Common myeloid progenitor, CD34-positive (primary cell): Measurements from ENCODE around the gene RPP21.

Experiments used
- CTCF ChIA-PET: fragments of 350-600 bp; sonication (Branson Sonifier 250); formaldehyde crosslinking; loops from one replicate; lab custom pipeline; 2021; ENCODE audit warnings: antibody characterized with exemption; lab: Charles Lee
- POLR2A ChIA-PET: fragments of 350-600 bp; sonication (Branson Sonifier 250); formaldehyde crosslinking; loops from one replicate; lab custom pipeline; 2021; ENCODE audit warnings: antibody characterized with exemption; lab: Charles Lee
- DNase-seq, 3 donors: peaks; one replicate each; pipeline versions ENCODE4 v3.0.0 to v3.0.0-alpha.2; 2013
- H3K27ac ChIP-seq, 2 experiments: 1 replicate in 1 of 2; 2 replicates in 1 of 2; pipeline ENCODE4 v1.7.0; 2013; ENCODE audit warnings: inconsistent platforms in 2 of 2, low read length in 2 of 2, mild to moderate bottlenecking in 2 of 2, low read depth in 1 of 2, moderate library complexity in 1 of 2; ENCODE audit not compliant: severe bottlenecking in 2 of 2, insufficient read depth in 1 of 2, poor library complexity in 1 of 2
- H3K27me3 ChIP-seq, 5 experiments: replicated peaks in 2 of 5; 1 replicate in 3 of 5; 2 replicates in 2 of 5; pipeline versions ENCODE4 v1.6.1 to v1.7.0; 2013; ENCODE audit warnings: low read length in 4 of 5, mild to moderate bottlenecking in 2 of 5, moderate library complexity in 2 of 5, inconsistent platforms in 1 of 5; ENCODE audit not compliant: insufficient read depth in 5 of 5, control insufficient read depth in 4 of 5
- H3K36me3 ChIP-seq, 4 experiments: 1 replicate in 2 of 4; 2 replicates in 2 of 4; pipeline versions ENCODE4 v1.6.1 to v1.7.0; 2013; ENCODE audit warnings: low read length in 3 of 4, control low read depth in 1 of 4, mild to moderate bottlenecking in 1 of 4; ENCODE audit not compliant: control insufficient read depth in 4 of 4, insufficient read depth in 4 of 4
- H3K4me1 ChIP-seq, 4 experiments: 1 replicate in 3 of 4; 2 replicates in 1 of 4; pipeline versions ENCODE4 v1.6.1 to v1.7.1; 2013; ENCODE audit warnings: low read length in 3 of 4, mild to moderate bottlenecking in 3 of 4, control low read depth in 1 of 4, inconsistent platforms in 1 of 4, moderate library complexity in 1 of 4; ENCODE audit not compliant: control insufficient read depth in 4 of 4, insufficient read depth in 4 of 4; ENCODE audit errors: control extremely low read depth in 1 of 4
- H3K4me3 ChIP-seq, 7 experiments: 1 replicate in 4 of 7; 2 replicates in 3 of 7; pipeline versions ENCODE4 v1.5.1 to v1.7.0; 2013; ENCODE audit warnings: mild to moderate bottlenecking in 7 of 7, low read length in 6 of 7, moderate library complexity in 6 of 7, inconsistent platforms in 2 of 7, low read depth in 2 of 7, control low read depth in 1 of 7; ENCODE audit not compliant: insufficient read depth in 4 of 7, control insufficient read depth in 1 of 7; ENCODE audit errors: extremely low read depth in 1 of 7
- H3K9me3 ChIP-seq, 5 experiments: 1 replicate in 4 of 5; 2 replicates in 1 of 5; pipeline versions ENCODE4 v1.6.1 to v1.7.1; 2013; ENCODE audit warnings: low read length in 4 of 5, mild to moderate bottlenecking in 2 of 5, inconsistent platforms in 1 of 5, low read depth in 1 of 5, moderate library complexity in 1 of 5; ENCODE audit not compliant: control insufficient read depth in 4 of 5, insufficient read depth in 2 of 5; ENCODE audit errors: control extremely low read depth in 1 of 5
- WGBS: methylation state at CpG from one replicate; pipeline ENCODE4 v1.1.5; 2013; ENCODE audit not compliant: insufficient coverage; 5-methylcytosine and 5-hydroxymethylcytosine counted together

RPP21 gene

DNA sequence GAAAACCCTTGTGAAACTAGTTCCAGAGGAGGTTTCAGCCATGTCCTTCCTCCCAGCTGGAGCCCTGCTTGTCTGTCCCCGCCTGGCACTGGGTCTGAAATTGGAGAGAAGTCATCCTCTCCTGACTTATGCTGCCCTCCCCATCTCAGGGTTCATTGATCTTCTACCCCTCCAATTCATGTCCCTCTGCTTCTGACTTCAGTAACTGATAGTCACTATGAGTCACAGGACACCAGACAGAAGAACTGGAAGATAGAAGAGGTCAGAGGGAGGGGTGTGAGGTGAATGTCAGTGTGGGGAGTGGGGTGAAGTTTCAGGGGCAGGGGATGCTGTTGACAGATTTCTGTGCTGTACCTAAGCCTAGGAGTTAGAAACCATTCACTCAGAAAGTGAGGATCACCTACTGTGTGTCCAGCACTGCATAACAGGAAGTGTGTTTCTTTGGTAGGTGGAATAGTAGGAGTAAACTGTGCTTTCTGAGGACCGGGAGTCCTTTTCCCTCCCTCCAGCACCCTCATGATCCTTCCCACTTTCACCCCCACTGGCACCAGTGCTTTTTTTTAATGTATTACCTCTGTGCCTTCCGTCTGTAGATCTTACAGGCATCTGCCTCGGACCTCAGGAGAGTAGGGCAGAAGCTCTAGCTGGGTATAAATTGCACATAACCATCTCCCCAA lies 627 bp upstream of the RPP21 start:
- Histone ChIP-seq H3K36me3 (peaks cover 3 to 41% (median 20%) of the 10 kb centered on the region in 4 experiments), H3K9me3 (no peaks in the 10 kb centered on the region), H3K4me3 (peak overlapping the region in 4 of 7 experiments; percentile 73 to 90 (median 76)), H3K4me1 (peaks cover 3 to 11% (median 4%) of the 10 kb centered on the region in 4 experiments), H3K27ac (peak overlapping the region in 1 of 2 experiments; percentile 46), H3K27me3 (no peaks in the 10 kb centered on the region)
- no peak for DNase-seq
- ChIA-PET POLR2A (no interaction called here), CTCF (interaction anchor here (1.0 kb wide), 1 partner anchor 13 kb away, joined by 4 read pairs; no protein-coding TSS in a partner anchor)
- 67% methylated on average over 2 of the region's 4 CpGs for WGBS

DNA sequence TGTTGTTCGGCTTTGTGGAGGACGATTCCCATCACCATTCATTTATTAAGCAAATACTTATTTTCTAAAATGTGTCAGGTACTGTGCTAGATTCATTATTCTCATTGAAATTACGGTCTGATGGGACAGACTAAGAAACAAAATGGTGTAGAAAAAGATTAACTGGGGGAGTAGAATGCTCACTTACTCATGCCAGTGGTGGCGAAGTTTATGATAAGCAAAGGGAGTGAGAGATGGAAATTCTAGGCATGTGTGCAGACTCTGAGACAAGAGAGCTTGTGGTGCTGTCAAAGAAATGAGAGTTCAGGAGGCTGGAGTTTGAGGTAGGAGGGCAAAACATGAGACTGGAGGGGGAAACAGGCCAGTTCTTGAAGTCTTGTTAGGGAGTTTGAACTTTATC lies 896 bp downstream of the RPP21 start:
- ChIA-PET POLR2A (no interaction called here), CTCF (no interaction called here)
- Histone ChIP-seq H3K4me3 (peak overlapping the region in 6 of 7 experiments; percentile 73 to 90 (median 78)), H3K27me3 (no peaks in the 10 kb centered on the region), H3K36me3 (peaks cover 2 to 27% (median 14%) of the 10 kb centered on the region in 4 experiments), H3K4me1 (peaks cover 3 to 11% (median 4%) of the 10 kb centered on the region in 4 experiments), H3K9me3 (no peaks in the 10 kb centered on the region), H3K27ac (no peak overlapping the region)
- WGBS: 96% methylated on average over 2 of the region's 4 CpGs
- DNase-seq: no peak

DNA sequence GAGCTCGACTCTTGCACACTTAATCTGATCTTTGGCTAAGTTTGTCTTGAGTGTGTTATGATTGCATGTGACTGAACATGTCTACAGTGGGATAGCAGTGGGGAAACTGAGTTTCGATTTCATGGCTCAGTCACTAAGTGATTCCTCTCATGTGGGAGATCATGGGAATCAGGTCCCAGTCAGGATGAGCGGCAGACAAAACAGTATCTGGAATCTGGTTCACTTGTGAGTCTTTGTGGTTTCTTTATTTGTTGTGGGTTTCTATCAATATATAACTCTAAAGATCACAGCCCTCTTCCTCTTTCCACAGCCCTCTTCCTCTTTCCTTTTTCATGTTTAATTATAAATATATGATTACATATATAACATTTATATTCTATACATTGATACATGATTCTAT lies 4.0 kb downstream of the RPP21 start:
- no peak for DNase-seq
- H3K4me1 ChIP-seq: peaks cover 3 to 11% (median 4%) of the 10 kb centered on the region in 4 experiments
- ChIA-PET POLR2A (no interaction called here), CTCF (interaction anchor here (1.2 kb wide), 1 partner anchor 120 kb away, joined by 4 read pairs; no protein-coding TSS in a partner anchor)
- H3K27me3 ChIP-seq: peaks cover 0 to 13% (median 6%) of the 10 kb centered on the region in 5 experiments
- H3K27ac ChIP-seq: no peak overlapping the region
- H3K9me3 ChIP-seq: no peaks in the 10 kb centered on the region
- H3K4me3 ChIP-seq: no peak overlapping the region
- WGBS: 100% methylated on average over 2 of the region's 3 CpGs
- peaks cover 0 to 11% (median 6%) of the 10 kb centered on the region in 4 experiments for H3K36me3 ChIP-seq

DNA sequence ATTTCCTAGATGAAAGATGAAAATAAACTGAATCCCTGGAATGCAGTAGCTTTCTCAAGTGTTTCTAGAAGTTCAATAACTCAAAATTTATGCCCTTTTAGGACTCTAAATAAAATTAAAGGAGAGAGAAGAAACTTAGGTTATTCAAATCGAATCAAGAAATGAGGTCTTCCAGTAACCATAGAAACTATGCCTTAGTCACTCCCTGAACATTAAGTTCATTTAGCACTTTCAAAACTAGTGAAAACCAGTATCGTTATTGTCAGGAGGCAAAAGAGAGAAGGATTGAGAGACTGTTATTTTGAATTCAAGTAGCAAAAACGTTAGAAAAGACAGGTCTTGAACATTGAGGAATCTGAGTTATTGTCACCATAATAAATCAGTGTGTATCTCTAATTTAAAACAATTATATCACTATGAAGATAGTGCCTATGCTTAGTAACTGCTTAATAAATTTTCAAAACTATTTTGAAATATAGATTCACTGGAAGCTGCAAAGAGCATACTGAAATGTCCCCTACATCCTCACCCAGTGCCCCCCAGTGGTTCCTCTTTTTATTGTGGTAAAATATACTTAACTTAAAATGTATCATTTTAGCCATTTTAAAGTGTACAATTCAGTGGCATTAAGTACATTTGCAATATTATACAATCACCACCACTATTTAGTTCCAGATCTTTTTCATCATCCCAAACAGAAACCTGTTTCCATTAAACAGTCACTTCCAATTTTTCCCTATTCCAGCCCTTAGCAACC lies 4.6 kb downstream of the RPP21 start:
- H3K27ac ChIP-seq: no peak overlapping the region
- peaks cover 3 to 11% (median 4%) of the 10 kb centered on the region in 4 experiments for H3K4me1 ChIP-seq
- peaks cover 0 to 14% (median 6%) of the 10 kb centered on the region in 5 experiments for H3K27me3 ChIP-seq
- ChIA-PET POLR2A (no interaction called here), CTCF (interaction anchor here (1.1 to 1.2 kb wide), 2 partner anchors 115 to 121 kb away, joined by 3 to 4 read pairs; no protein-coding TSS in a partner anchor)
- H3K4me3 ChIP-seq: no peak overlapping the region
- H3K9me3 ChIP-seq: no peaks in the 10 kb centered on the region
- no CpG with 5 or more reads among the region's 3 CpGs for WGBS
- DNase-seq: peak in 2 of 3 donors; percentile 40 to 42
- peaks cover 0 to 11% (median 6%) of the 10 kb centered on the region in 4 experiments for H3K36me3 ChIP-seq

DNA sequence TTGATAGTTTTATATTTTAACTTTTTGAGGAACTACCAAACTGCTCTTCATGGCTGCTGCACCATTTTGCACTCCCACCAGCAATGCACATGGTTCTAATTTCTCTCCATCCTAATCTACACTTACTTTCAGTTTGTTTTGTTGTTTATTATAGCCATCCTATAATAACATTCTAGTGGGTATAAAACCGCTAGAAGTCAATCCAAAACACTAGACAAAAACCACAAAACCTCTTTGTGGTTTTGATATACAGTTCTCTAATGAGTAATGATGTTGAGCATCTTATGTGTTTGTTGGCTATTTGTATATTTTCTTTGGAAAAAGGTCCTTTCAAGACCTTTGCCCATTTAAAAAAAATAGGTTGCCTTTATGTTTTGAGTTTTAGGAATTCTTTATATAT lies 5.6 kb downstream of the RPP21 start:
- Histone ChIP-seq H3K36me3 (peaks cover 0 to 11% (median 6%) of the 10 kb centered on the region in 4 experiments), H3K27ac (no peak overlapping the region), H3K9me3 (no peaks in the 10 kb centered on the region), H3K4me1 (peaks cover 3 to 11% (median 4%) of the 10 kb centered on the region in 4 experiments), H3K27me3 (peaks cover 0 to 23% (median 6%) of the 10 kb centered on the region in 5 experiments), H3K4me3 (no peak overlapping the region)
- WGBS: no CpG with 5 or more reads among the region's 1 CpG
- ChIA-PET POLR2A (no interaction called here), CTCF (interaction anchor here (1.5 kb wide), 1 partner anchor 39 kb away, joined by 3 read pairs; no protein-coding TSS in a partner anchor)
- DNase-seq: peak in 2 of 3 donors; percentile 19

DNA sequence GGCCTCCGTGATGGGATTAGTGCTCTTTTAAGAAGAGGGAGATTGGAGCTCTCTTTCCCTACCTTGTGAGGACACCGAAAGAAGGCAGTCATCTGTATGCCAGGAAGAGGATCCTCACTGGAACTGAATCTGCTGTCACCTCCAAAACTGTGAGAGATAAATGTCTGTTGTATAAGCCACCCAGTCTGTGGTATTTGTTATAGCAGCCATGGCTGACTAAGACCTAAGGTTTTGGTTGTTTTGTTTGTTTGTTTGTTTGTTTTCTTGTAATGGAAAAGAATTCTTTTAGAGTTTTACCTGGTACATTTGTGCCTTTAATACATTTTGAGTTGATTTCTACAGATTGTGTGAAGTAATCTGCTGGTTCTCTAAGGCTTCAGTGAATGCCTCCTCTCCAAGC lies 7.6 kb downstream of the RPP21 start:
- ChIA-PET POLR2A (no interaction called here), CTCF (interaction anchor here (0.7 to 1.9 kb wide), 4 partner anchors 45 to 134 kb away, joined by 3 to 6 read pairs (median 4); no protein-coding TSS in a partner anchor)
- DNase-seq: no peak
- no CpG with 5 or more reads among the region's 2 CpGs for WGBS
- Histone ChIP-seq H3K27ac (no peak overlapping the region), H3K9me3 (no peaks in the 10 kb centered on the region), H3K4me1 (peaks cover 0 to 7% (median 0%) of the 10 kb centered on the region in 4 experiments), H3K36me3 (peaks cover 0 to 3% (median 0%) of the 10 kb centered on the region in 4 experiments), H3K27me3 (peaks cover 2 to 37% (median 12%) of the 10 kb centered on the region in 5 experiments), H3K4me3 (no peak overlapping the region)
